Brain microvascular endothelial cell (primary cell): ENCODE measurements around the gene DAPK1.

ENCODE experiments used
- DNase-seq: peaks from one replicate; pipeline ENCODE4 v3.0.0-alpha.2; 2020
- H3K27ac ChIP-seq: fragments of 250-450 bp; sonication (Bioruptor Pico); 2 replicates; pipeline ENCODE4 v1.5.1; 2020; ENCODE audit warnings: mild to moderate bottlenecking, moderate library complexity
- H3K27me3 ChIP-seq: fragments of 250-450 bp; sonication (Bioruptor Pico); replicated peaks from 2 replicates; pipeline ENCODE4 v1.5.1; 2020; ENCODE audit warnings: mild to moderate bottlenecking
- H3K36me3 ChIP-seq: fragments of 250-450 bp; sonication (Bioruptor Pico); replicated peaks from 2 replicates; pipeline ENCODE4 v1.5.1; 2020; ENCODE audit warnings: mild to moderate bottlenecking
- H3K4me3 ChIP-seq: 2 replicates; pipeline ENCODE4 v1.5.1; 2011; ENCODE audit warnings: low read depth, mild to moderate bottlenecking, control low read depth, low read length, moderate library complexity
- in situ Hi-C: cut with HindIII; loops from 2 replicates; pipeline ENCODE4 v1.10.0; 2017; ENCODE audit warnings: low sequenced_read_pairs, low pct_ligation_motif_present
- TF ChIP-seq, protein P1 (sequence below): IDR thresholded peaks from 2 replicates; pipeline ENCODE4 v1.5.1; 2011; ENCODE audit warnings: low read depth, mild to moderate bottlenecking, moderate library complexity, low read length, control low read depth, inconsistent platforms; ENCODE audit errors: missing control alignments

The DAPK1 gene

GRCh38 chr9:87671478-87671877 is 173.8 kb downstream of the DAPK1 start:
- Histone ChIP-seq H3K27me3 (no peaks in the 10 kb centered on the region), H3K36me3 (no peaks in the 10 kb centered on the region), H3K27ac (no peak overlapping the region), H3K4me3 (no peak overlapping the region)
- in situ Hi-C loops, result loop anchor here (25.0 kb wide), 1 partner anchor 334 kb away; no protein-coding TSS in a partner anchor
- TF ChIP-seq, protein P1, sequence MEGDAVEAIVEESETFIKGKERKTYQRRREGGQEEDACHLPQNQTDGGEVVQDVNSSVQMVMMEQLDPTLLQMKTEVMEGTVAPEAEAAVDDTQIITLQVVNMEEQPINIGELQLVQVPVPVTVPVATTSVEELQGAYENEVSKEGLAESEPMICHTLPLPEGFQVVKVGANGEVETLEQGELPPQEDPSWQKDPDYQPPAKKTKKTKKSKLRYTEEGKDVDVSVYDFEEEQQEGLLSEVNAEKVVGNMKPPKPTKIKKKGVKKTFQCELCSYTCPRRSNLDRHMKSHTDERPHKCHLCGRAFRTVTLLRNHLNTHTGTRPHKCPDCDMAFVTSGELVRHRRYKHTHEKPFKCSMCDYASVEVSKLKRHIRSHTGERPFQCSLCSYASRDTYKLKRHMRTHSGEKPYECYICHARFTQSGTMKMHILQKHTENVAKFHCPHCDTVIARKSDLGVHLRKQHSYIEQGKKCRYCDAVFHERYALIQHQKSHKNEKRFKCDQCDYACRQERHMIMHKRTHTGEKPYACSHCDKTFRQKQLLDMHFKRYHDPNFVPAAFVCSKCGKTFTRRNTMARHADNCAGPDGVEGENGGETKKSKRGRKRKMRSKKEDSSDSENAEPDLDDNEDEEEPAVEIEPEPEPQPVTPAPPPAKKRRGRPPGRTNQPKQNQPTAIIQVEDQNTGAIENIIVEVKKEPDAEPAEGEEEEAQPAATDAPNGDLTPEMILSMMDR, result no peak
- no peak for DNase-seq

DNA sequence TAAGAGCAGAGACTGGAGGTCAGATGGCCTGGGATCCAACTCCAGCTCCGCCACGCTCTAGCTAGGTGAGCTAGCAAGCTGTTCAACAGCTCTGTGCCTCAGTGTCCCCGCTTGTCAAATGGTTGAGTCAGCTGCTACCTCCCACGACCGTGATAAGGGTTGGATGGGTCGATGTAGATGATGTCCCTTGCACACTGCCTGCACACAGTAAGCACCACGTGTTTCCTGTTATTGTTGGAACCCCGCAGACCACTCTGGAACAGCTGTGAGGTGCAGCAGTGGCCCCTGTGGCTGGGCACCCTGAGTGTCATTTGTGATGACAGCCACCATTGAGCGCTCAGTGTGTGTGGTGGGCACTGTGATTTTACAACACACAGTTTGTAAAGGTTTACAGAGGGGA is 174.3 kb downstream of the DAPK1 start:
- Histone ChIP-seq H3K27me3 (no peaks in the 10 kb centered on the region), H3K4me3 (no peak overlapping the region), H3K36me3 (no peaks in the 10 kb centered on the region), H3K27ac (no peak overlapping the region)
- DNase-seq, result no peak
- TF ChIP-seq, protein P1, result no peak
- in situ Hi-C loops, result loop anchor here (25.0 kb wide), 1 partner anchor 335 kb away; no protein-coding TSS in a partner anchor

DNA sequence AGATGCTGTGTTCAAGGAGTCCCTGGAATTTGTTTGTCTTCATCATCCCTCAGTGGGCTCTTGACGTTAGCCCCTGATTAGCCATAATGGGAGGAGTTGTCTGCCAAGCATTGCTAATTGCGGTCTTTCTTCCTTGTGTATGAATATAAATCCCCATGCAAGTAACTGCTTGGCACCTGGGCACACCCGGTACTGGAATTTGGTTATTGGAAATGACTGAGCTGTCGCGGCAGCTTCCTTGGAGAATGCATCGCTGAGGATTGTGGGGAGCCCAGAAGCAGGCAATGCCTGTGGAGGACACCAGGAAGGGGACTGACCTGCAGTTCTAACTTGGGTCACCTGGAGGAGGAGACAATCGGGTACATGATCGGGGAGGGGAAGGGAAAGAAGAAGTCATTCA is 174.9 kb downstream of the DAPK1 start:
- in situ Hi-C loops, result loop anchor here (25.0 kb wide), 1 partner anchor 335 kb away; no protein-coding TSS in a partner anchor
- H3K27me3 ChIP-seq, result no peaks in the 10 kb centered on the region
- H3K36me3 ChIP-seq, result no peaks in the 10 kb centered on the region
- no peak for DNase-seq
- H3K4me3 ChIP-seq, result no peak overlapping the region
- TF ChIP-seq, protein P1, result no peak
- no peak overlapping the region for H3K27ac ChIP-seq

DNA sequence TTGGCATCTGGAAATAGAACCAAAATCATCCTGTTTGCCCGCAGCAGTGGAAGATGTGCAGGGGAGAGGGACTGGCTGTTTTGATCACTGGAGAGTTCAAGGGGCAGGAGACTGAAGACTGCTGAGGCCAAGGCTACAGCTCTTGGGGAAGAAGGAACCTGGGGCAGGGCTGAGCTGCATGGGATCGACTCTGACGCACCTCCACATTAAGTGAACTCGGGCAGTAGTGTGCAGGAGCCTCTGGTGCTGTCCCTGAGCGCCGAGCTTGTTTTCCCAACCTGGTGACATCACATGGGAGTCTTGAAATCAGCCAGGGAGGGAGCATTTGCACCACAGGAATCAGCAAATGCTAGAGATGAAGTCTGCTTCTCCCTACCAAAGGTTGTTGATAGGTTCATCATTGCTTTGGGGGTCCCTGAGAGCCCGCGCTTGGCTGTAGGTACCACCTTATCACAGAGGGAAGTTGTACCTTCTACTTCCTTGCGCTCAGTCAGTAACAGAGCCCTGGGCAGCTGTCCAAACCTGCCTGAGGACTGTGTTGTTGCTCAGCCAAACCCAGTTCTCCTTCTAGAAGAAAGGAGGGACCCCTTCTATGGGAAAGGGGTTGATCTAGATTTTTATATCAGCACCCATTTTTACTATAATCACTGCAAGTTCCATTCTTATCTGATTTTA is 175.9 kb downstream of the DAPK1 start:
- Histone ChIP-seq H3K27ac (no peak overlapping the region), H3K27me3 (no peaks in the 10 kb centered on the region), H3K4me3 (no peak overlapping the region), H3K36me3 (no peaks in the 10 kb centered on the region)
- in situ Hi-C loops, result loop anchor here (25.0 kb wide), 1 partner anchor 336 kb away; no protein-coding TSS in a partner anchor
- DNase-seq, result no peak
- TF ChIP-seq, protein P1, result no peak

DNA sequence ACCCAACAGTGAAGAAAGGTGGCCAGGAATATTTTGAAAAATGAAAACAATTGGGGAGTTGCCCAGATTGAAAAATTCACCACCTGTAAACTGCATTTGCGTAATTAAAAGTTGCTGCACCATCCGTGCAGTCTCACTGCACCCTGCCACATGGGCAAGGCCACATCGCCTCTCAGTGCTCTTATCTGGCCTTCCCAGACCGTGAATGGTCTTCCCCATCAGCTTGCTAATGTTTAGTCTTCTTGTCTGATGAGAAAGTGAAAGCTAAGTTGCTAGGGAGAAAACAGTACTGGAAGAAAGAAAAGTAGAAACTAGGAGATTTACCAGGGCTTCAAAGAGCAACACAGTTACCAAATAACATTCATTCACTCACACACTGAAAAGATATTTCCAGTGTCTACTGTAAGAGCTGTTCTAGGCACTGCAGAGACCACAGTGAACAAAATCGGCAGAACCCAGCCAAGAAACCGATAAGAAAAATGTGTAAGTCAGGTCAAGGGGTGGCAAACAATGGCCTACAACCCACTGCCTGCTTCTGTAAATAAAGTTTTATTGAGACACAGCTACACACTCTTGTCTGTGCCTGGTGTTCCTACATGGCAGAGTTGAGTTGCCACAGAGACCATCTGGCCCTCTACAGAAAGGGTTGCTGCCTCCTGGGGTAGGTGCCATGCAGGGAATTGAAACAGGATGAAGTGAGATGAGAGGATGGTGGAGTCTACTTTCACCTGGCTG is 177.1 kb downstream of the DAPK1 start:
- in situ Hi-C loops, result loop anchor here (25.0 kb wide), 1 partner anchor 337 kb away; no protein-coding TSS in a partner anchor
- Histone ChIP-seq H3K27ac (no peak overlapping the region), H3K36me3 (no peaks in the 10 kb centered on the region), H3K27me3 (no peaks in the 10 kb centered on the region), H3K4me3 (no peak overlapping the region)
- TF ChIP-seq, protein P1, result no peak
- DNase-seq, result no peak
